ENCODE measurements around the gene DPM2.

DPM2 gene

DNA sequence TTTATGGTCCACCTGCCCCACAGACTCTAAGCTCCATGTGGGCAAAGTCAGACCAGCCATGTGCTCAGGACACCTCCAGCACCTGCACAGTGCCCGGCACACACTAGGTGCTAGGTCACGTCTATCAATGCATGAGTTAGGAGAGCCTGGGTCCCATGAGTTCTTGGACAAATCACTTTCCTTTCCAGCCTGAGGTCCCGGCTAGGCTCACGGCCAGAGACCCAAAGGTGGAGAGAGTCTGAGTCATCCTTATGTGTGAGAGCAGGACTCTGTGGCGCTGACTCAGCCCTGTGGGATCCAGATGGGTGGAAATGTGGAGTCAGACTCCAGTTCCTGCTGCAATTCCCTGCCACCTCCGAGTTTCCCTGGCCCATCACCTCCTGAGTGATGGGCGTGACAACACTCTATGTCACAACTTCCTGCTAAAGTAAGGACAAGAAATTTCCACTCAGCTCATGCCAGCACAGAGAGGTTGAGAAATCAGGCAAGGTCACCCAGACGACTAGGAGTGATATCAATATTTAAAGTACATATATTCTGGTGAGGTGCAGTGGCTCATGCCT lies 18.3 kb downstream of the DPM2 start:
- TF ChIP-seq, protein P1, sequence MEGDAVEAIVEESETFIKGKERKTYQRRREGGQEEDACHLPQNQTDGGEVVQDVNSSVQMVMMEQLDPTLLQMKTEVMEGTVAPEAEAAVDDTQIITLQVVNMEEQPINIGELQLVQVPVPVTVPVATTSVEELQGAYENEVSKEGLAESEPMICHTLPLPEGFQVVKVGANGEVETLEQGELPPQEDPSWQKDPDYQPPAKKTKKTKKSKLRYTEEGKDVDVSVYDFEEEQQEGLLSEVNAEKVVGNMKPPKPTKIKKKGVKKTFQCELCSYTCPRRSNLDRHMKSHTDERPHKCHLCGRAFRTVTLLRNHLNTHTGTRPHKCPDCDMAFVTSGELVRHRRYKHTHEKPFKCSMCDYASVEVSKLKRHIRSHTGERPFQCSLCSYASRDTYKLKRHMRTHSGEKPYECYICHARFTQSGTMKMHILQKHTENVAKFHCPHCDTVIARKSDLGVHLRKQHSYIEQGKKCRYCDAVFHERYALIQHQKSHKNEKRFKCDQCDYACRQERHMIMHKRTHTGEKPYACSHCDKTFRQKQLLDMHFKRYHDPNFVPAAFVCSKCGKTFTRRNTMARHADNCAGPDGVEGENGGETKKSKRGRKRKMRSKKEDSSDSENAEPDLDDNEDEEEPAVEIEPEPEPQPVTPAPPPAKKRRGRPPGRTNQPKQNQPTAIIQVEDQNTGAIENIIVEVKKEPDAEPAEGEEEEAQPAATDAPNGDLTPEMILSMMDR (IDR thresholded peaks at IDR 0.05; ENCODE audit: insufficient read depth, low read depth, low read length, missing control alignments), result no peak
- DNase-seq (ENCODE audit: low read depth), result peak; percentile 100
- H3K4me3 ChIP-seq (ENCODE audit: low read length), result no peak overlapping the region

DNA sequence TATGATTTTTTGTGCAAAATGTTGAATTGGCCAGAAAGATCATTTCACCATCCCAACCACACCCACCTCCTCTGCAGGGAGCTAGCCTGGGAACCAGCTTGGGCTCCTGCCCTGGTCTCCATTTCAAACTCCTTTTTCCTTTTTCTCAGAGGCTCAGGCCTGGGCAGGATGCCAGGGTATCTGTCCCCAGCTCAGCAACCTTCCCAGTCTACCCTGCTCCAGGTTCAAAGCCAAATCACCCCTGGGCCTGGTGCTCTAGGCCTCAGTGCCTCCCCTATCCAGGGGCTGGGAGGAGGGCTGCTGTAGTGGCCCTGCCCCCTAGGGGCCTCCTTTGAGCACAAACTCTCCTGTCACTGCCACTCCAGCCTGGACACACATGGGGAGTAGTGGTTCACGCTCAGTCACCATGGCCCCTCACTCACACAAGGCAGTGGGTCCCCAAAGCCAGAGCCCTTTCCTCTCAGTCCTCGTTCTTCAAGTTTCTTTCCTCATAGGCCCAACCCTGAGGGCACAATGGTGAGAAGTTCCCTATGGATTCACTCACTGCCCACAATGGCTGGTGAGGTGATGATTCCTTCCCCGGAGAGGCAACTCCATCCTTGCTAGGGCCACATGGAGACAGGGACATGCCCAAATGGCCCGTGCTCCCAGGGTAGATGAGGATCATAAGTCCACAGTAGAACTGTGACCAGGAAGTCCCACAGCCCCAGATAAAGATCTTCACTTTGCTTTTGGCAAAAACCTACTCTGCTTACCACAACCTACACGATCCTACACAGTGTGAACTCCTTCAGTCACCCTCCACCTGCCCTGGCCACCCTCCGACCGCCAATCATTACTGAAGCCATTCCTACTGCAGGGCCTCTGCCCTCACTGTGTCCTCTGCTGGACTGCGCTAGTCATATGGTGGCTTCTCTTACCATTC lies 19.2 kb downstream of the DPM2 start:
- peak; percentile 35 for DNase-seq (ENCODE audit: low read depth)
- H3K4me3 ChIP-seq (ENCODE audit: low read length), result no peak overlapping the region
- TF ChIP-seq, protein P1 (IDR thresholded peaks at IDR 0.05; ENCODE audit: insufficient read depth, low read depth, low read length, missing control alignments), result peak; percentile 2

DNA sequence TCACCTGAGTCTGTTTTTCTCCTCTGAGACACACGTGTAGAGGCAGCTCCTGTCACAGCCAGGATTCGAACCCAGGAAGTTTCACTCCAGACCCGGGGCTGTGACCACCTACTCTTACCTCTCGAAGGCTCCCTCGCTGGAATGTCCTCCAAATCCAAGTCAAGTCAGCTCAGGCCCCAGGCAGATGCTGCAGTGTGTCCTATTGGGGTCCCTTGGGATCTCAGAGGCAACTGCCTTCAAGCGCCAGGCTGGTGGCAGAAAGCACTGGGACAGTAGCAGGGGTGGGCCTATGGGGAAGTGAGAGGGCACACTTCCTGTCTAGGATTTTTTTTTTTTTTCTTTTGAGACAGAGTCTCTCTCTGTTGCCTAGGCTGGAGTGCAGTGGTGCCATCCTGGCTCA lies 20.1 kb downstream of the DPM2 start:
- TF ChIP-seq, protein P1 (IDR thresholded peaks at IDR 0.05; ENCODE audit: insufficient read depth, low read depth, low read length, missing control alignments), result no peak
- no peak overlapping the region for H3K4me3 ChIP-seq (ENCODE audit: low read length)
- no peak for DNase-seq (ENCODE audit: low read depth)

DNA sequence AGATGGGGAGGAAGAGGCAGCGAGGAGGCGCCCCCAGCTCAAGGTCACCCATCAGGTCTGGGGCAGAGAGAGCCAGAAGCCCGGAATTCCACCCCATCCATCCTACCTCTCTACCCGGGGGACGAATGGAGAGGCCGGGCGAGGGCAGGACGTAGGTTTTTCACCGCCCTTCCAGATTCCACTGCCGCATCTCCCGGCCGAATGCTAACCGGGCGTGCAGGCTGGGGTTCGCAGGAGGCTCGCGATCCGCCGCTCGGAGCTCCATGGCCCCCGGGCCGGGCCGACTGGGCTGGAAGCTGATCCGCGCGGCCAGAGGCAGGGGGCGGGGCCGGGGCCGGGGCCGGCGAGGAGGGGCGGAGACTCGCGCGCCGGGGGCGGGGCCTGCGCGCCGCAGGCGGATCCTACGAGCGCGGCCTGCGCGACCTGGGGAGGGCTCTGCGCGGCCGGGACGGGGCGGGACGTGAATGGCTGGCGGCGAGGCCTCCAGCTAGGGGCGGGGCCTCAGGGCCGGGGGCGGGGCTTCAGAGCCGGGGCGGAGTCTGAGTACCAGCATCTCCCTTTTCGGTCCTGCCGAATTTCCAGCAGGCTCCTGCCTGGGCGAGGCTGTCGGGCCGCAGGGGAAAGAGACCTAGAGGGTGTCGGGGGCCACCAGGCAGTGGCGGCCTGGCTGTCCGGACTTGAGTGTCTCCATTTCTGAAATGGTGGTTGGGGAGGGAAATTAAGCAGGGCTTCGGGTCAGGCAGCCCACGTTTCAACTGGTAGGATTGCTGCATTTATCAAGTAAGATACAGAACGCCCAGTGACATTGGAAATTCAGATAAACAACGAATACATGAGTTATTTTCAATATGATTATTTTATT lies 20.7 kb downstream of the DPM2 start, which contains the start of gene ST6GALNAC4:
TSS of gene ST6GALNAC4 (minus strand) at position 322 of the 862 bp plus-strand sequence. CDS start 622 bp downstream, outside the sequence.
- DNase-seq (ENCODE audit: low read depth), result peak; percentile 85
- TF ChIP-seq, protein P1 (IDR thresholded peaks at IDR 0.05; ENCODE audit: insufficient read depth, low read depth, low read length, missing control alignments), result no peak
- peak within 1 kb of the TSS; percentile 71 for H3K4me3 ChIP-seq (ENCODE audit: low read length)

DNA sequence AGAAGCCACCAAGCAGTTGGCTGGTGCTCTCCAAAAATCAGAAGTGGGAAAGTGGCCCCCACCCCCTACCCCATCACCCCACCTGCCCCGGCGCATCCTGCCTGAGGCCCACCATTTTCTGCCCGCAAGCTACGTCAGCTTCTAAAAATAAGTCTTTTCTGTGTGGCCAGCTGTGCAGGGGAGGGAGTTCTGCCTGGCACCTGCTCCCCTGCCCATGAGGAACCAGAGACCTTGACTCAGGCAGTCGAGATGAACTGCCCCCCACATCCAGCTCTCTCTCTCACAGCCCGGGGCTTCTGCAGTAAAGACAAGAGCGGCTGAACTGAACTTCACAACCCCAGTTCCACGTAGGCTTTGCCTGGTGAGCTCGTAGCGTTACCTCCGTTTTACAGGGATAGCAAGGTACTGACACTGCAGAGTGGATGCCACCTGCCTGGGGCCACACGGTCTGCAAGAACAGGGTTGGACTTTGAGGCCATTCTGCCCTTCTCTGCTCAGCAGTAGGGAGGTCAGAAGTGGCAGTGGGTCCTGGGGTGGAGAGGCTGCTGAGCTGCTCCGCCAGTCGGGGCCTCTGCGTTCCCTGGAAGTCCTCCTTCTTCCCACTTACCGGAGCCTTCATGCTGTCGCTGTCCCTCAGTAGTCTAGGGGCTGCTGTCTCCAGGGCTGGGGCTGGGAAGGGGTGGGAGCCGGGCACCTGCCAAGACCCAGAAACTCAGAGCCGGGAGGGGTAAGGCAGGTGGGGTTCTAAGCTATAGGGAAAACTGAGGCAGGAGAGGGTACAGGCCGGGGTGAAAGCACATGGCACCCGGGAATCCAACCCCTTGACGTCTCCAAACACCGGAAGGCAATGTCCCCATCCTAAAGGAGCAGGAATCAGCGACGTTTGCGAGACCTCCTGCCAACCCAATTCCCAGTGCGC lies 21.6 kb downstream of the DPM2 start:
- no peak for DNase-seq (ENCODE audit: low read depth)
- TF ChIP-seq, protein P1 (IDR thresholded peaks at IDR 0.05; ENCODE audit: insufficient read depth, low read depth, low read length, missing control alignments), result no peak
- H3K4me3 ChIP-seq (ENCODE audit: low read length), result peak overlapping the region; percentile 71

DNA sequence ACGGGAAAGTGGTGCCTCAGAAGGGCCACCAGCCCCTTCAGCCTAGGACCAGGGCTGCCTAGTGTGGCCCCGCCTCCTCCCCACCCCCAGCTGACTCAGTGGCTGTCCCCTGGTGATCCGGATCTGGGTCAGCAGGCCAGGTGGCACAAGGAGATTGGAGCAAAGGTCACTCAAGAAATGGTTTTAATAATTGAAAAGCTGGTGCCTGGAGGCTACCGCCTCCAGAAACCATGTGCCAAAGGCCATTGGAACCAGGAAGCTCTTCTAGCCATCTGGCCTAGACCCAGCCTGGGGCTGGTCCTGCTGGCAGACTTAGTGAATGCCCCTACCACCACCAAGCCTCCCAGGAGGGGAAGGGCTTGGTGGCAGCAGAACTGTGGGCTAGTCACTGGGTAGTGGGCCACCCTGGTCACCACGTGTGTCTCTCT lies 22.3 kb downstream of the DPM2 start:
- TF ChIP-seq, protein P1 (IDR thresholded peaks at IDR 0.05; ENCODE audit: insufficient read depth, low read depth, low read length, missing control alignments), result no peak
- H3K4me3 ChIP-seq (ENCODE audit: low read length), result no peak overlapping the region
- DNase-seq (ENCODE audit: low read depth), result no peak
